Bronchial epithelial cell (primary cell): Measurements from ENCODE around the gene VMO1. TPM values are rescaled to one million over a fixed set of nuclear protein-coding genes. Genes with fewer than 3 reads are reported as not detected.

Experiments
- DNase-seq: peaks from one replicate; pipeline ENCODE4 v3.0.0-alpha.2; 2010; ENCODE audit warnings: low read depth
- FAIRE-seq: peaks from 2 replicates; lab custom pipeline; 2011; peaks lifted over from hg19 to GRCh38; lab: Jason Lieb, UNC
- H3K27me3 ChIP-seq: 2 replicates; pipeline ENCODE4 v1.5.1; 2011; ENCODE audit warnings: low read length; ENCODE audit not compliant: control insufficient read depth, insufficient read depth
- H3K36me3 ChIP-seq: 2 replicates; pipeline ENCODE4 v1.5.1; 2011; ENCODE audit warnings: low read length; ENCODE audit not compliant: control insufficient read depth, insufficient read depth
- H3K4me3 ChIP-seq: 2 replicates; pipeline ENCODE4 v1.5.1; 2011; ENCODE audit warnings: mild to moderate bottlenecking, low read depth, low read length, control low read depth
- total RNA-seq: library from RNA; depleted of rRNA; stranded (reverse); fragments of >200 nt; gene quantifications from 2 replicates; pipeline ENCODE4 v1.2.1, GENCODE V29; 2014
- TF ChIP-seq, protein P1 (sequence below): IDR thresholded peaks from 2 replicates; pipeline ENCODE4 v1.5.1; 2011; ENCODE audit warnings: mild to moderate bottlenecking, moderate library complexity, low read length, control low read depth, inconsistent platforms; ENCODE audit not compliant: insufficient read depth, severe bottlenecking

The VMO1 gene
- total RNA-seq, 1 donor from 2014 or later: not detected

DNA sequence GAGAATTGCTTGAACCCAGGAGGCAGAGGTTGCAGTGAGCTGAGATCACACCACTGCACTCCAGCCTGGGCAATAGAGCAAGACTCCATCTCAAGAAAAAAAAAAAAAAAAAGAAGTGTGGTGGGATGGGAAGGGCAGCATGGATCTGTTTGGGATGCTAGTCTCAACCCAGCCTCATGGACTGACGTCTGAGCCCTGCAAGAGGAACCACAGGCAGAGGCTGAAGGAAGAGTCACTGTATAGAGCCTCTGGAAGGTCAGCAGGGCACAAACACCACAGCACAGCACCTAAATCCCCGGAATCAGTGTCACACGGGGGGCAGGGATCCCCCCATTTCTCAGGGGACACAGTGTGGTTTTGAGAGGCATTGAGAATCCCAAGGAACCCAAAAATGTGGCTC is 35.6 kb downstream of the VMO1 start:
- H3K36me3 ChIP-seq: no peaks in the 10 kb centered on the region
- H3K27me3 ChIP-seq: peaks cover 6% of the 10 kb centered on the region
- no peak overlapping the region for H3K4me3 ChIP-seq
- TF ChIP-seq, protein P1, sequence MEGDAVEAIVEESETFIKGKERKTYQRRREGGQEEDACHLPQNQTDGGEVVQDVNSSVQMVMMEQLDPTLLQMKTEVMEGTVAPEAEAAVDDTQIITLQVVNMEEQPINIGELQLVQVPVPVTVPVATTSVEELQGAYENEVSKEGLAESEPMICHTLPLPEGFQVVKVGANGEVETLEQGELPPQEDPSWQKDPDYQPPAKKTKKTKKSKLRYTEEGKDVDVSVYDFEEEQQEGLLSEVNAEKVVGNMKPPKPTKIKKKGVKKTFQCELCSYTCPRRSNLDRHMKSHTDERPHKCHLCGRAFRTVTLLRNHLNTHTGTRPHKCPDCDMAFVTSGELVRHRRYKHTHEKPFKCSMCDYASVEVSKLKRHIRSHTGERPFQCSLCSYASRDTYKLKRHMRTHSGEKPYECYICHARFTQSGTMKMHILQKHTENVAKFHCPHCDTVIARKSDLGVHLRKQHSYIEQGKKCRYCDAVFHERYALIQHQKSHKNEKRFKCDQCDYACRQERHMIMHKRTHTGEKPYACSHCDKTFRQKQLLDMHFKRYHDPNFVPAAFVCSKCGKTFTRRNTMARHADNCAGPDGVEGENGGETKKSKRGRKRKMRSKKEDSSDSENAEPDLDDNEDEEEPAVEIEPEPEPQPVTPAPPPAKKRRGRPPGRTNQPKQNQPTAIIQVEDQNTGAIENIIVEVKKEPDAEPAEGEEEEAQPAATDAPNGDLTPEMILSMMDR: no peak
- DNase-seq (no peak), FAIRE-seq (no peak)

DNA sequence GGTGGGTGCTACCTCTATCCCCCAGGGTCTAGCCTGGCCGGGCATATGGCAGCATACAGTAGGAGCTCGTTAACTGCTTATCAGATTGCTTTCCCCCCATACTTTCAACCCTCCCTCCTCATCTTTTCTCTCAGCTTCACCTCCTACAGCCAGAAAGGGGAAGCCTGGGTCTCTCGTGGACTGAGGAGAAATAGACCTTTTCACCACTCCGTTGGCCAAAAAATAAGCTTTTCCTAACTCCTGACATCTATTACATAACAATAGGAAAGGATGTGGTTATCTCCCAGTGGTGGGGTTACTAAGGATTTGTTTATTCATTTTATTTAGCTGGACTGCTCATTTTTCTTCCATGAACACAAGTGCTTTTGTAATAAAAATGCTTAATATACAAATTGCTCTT is 37.5 kb downstream of the VMO1 start:
- Histone ChIP-seq H3K27me3 (peaks cover 9% of the 10 kb centered on the region), H3K36me3 (no peaks in the 10 kb centered on the region), H3K4me3 (no peak overlapping the region)
- no peak for DNase-seq
- TF ChIP-seq, protein P1: no peak
- FAIRE-seq: no peak

DNA sequence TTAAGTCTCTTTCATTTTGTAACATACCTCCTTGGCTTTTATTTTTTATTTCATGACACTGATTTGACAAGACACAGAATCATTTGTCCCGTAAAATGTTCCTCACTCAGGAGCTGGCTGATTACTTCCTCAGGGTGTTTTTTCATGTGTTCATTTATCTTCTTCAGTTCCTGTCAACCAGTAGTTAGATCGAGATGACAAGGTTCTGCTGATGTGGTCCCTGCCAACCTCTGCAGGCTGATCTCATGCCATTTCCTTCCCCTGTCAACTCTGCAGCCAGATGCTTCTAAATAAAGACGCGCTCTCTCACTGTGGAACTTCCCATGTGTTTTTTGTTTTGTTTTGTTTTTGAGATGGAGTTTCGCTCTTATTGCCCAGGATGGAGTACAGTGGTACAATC is 38.3 kb downstream of the VMO1 start:
- no peak for DNase-seq
- TF ChIP-seq, protein P1: no peak
- FAIRE-seq: no peak
- peaks cover 9% of the 10 kb centered on the region for H3K27me3 ChIP-seq
- H3K36me3 ChIP-seq: no peaks in the 10 kb centered on the region
- no peak overlapping the region for H3K4me3 ChIP-seq

DNA sequence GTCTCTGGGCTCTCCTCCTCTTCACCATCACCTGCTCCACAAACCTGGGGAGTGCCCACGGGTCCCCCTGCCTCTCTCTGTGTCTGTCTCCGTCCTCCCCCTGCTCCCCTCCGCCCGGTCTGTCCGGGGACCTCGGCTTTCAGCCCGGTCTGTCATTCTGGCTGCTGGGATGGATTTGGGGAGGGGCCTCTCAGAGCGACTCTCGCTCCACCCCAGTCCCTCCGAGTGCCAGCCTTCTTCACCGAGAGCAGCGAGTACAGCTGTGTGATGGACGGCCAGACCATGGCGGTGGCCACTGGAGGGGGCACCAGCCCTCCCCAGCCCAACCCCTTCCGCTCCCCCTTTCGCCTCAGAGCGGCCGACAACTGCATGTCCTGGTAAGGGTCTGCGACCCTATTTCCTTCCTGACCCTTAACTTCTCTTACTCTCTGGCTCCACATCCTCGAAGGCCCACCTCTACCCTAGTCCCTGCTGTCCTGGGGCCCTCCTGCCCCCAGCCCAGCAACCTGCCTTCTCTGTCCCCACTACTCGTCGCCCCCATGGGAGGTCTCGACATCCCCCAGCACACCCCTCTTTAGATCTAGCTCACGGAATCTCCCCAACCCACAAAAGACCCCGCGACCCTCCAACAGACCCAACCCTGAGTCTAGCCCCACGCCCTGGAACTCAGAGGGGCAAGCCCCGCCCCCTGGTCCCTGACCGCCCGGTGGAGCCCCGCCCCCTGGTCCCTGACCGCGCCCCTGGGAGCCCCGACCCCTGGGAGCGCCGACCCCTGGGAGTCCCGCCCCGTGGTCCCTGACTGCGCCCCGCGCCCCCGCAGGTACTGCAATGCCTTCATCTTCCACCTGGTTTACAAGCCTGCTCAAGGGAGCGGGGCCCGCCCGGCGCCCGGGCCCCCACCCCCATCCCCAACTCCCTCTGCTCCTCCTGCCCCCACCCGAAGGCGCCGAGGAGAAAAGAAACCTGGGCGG is 40.9 kb downstream of the VMO1 start:
- Histone ChIP-seq H3K27me3 (peaks cover 10% of the 10 kb centered on the region), H3K36me3 (no peaks in the 10 kb centered on the region), H3K4me3 (no peak overlapping the region)
- TF ChIP-seq, protein P1: no peak
- DNase-seq (no peak), FAIRE-seq (no peak)

DNA sequence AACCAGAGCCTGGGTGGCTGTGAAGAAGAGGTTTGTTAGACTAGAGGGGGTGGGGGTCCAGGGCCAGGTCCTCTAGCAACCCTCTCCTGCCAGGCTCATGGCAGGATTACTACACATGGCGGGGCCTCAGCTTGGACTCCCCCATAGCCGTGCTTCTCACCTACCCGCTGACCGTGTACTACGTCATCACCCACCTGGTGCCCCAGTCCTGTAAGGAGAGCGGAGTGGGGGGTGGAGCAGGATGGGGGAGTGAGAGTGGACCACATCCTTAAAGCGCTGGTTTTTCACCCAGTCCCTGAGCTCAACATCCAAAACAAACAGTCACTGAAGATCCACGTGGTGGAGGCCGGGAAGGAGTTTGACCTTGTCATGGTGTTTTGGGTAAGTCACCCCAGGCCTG is 42.3 kb downstream of the VMO1 start:
- DNase-seq (no peak), FAIRE-seq (no peak)
- Histone ChIP-seq H3K27me3 (peaks cover 10% of the 10 kb centered on the region), H3K4me3 (no peak overlapping the region), H3K36me3 (no peaks in the 10 kb centered on the region)
- TF ChIP-seq, protein P1: no peak
